ENCODE measurements around the gene CCDC149. TPM values are rescaled to one million over a fixed set of nuclear protein-coding genes. Genes with fewer than 3 reads are reported as not detected.

The CCDC149 gene
- total RNA-seq, 1 experiment from 2014 or later = 3.6 TPM

DNA sequence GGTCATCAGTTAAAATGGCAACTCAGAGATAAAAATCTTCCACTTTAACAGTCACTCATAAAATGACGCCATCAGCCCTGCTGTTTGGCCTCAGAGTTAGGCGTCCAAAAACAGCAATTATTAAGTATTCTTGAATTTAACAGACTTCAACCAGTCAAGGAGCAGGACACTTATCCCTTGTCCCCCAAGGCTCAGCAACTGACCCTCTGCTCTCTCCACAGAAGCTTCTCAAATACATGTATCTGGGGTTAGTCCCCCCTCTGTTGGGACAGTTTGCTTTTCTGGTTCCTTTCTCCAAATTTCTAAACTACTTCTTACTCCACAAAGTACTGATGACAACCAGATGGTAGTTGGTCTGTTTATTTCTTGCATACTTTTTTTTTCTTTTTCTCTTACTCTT lies 63.1 kb downstream of the CCDC149 start:
- H3K27ac ChIP-seq (ENCODE audit: low read length) = no peak overlapping the region
- intact Hi-C loops (cut with micrococcal nuclease; ENCODE audit: unreplicated experiment) (no loop called here), in situ Hi-C loops (cut with HindIII; ENCODE audit: low pct_unique_long_range_greater_than_20kb, low sequenced_read_pairs) (no loop called here)
- H3K9me3 ChIP-seq (ENCODE audit: control insufficient read depth, insufficient read depth, low read depth, low read length) = no peaks in the 10 kb centered on the region
- H3K4me3 ChIP-seq (ENCODE audit: low read depth in 2 of 2, low read length in 2 of 2) = no peak overlapping the region
- ChIA-PET CTCF (no interaction called here), POLR2A (no interaction called here)
- ATAC-seq (no peak), DNase-seq (ENCODE audit: low read depth, low spot score) (no peak)
- H3K36me3 ChIP-seq (ENCODE audit: control insufficient read depth, insufficient read depth, low read length) = no peaks in the 10 kb centered on the region
- no peaks in the 10 kb centered on the region for H3K27me3 ChIP-seq (ENCODE audit: control insufficient read depth, insufficient read depth, low read length)
- no peak for TF ChIP-seq TCF7L2 (IDR thresholded peaks at IDR 0.05; ENCODE audit: low read depth, low read length)
- no peak for TF ChIP-seq REST (IDR thresholded peaks at IDR 0.05; ENCODE audit: insufficient read depth in 1 of 2, low read depth in 2 of 2, low read length in 1 of 2)
- no peak for TF ChIP-seq POLR2AphosphoS5 (IDR thresholded peaks at IDR 0.05; ENCODE audit: low read depth, low read length)
- H3K4me1 ChIP-seq (ENCODE audit: control insufficient read depth, insufficient read depth, low read length) = no peaks in the 10 kb centered on the region
- BruUV-seq (replicated peaks) = no TSS peak

DNA sequence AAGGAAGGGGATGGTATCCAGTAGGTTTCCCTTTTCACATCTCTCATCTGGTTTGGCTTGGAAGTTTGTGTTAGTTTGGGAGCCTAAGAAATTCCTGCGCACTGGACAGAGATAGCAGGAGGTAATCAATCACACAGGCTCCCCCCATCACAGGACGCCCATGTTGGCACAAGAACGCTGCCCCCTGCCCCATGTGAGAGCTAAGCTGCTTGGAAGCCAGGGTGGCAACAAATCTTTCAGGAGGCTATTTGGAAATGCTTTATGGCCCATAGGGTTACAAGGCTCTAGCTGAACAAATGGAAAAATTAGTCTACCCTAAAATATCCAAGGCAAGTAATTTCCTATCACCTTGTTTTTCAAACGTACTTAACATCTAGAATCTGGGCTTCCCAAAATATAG lies 63.5 kb downstream of the CCDC149 start:
- H3K36me3 ChIP-seq (ENCODE audit: control insufficient read depth, insufficient read depth, low read length) = no peaks in the 10 kb centered on the region
- BruUV-seq (replicated peaks) = no TSS peak
- intact Hi-C loops (cut with micrococcal nuclease; ENCODE audit: unreplicated experiment) = no loop called here
- in situ Hi-C loops (cut with HindIII; ENCODE audit: low pct_unique_long_range_greater_than_20kb, low sequenced_read_pairs) = no loop called here
- H3K4me3 ChIP-seq (ENCODE audit: low read depth in 2 of 2, low read length in 2 of 2) = no peak overlapping the region
- H3K9me3 ChIP-seq (ENCODE audit: control insufficient read depth, insufficient read depth, low read depth, low read length) = no peaks in the 10 kb centered on the region
- H3K27me3 ChIP-seq (ENCODE audit: control insufficient read depth, insufficient read depth, low read length) = no peaks in the 10 kb centered on the region
- H3K4me1 ChIP-seq (ENCODE audit: control insufficient read depth, insufficient read depth, low read length) = no peaks in the 10 kb centered on the region
- no peak overlapping the region for H3K27ac ChIP-seq (ENCODE audit: low read length)
- TF ChIP-seq TCF7L2 (IDR thresholded peaks at IDR 0.05; ENCODE audit: low read depth, low read length) = no peak
- ATAC-seq (no peak), DNase-seq (ENCODE audit: low read depth, low spot score) (no peak)
- CTCF ChIA-PET = no interaction called here
- POLR2A ChIA-PET = no interaction called here

- ChIA-PET POLR2A (no interaction called here), CTCF (no interaction called here)
- TF ChIP-seq POLR2AphosphoS5 (IDR thresholded peaks at IDR 0.05; ENCODE audit: low read depth, low read length) (no peak), SIN3A (IDR thresholded peaks at IDR 0.05; ENCODE audit: borderline replicate concordance, insufficient read depth, low read depth, low read length) (no peak), REST (IDR thresholded peaks at IDR 0.05; ENCODE audit: insufficient read depth in 1 of 2, low read depth in 2 of 2, low read length in 1 of 2) (no peak), TCF7L2 (IDR thresholded peaks at IDR 0.05; ENCODE audit: low read depth, low read length) (no peak)
- TF ChIP-seq, protein P1, sequence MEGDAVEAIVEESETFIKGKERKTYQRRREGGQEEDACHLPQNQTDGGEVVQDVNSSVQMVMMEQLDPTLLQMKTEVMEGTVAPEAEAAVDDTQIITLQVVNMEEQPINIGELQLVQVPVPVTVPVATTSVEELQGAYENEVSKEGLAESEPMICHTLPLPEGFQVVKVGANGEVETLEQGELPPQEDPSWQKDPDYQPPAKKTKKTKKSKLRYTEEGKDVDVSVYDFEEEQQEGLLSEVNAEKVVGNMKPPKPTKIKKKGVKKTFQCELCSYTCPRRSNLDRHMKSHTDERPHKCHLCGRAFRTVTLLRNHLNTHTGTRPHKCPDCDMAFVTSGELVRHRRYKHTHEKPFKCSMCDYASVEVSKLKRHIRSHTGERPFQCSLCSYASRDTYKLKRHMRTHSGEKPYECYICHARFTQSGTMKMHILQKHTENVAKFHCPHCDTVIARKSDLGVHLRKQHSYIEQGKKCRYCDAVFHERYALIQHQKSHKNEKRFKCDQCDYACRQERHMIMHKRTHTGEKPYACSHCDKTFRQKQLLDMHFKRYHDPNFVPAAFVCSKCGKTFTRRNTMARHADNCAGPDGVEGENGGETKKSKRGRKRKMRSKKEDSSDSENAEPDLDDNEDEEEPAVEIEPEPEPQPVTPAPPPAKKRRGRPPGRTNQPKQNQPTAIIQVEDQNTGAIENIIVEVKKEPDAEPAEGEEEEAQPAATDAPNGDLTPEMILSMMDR (IDR thresholded peaks at IDR 0.05) = no peak
- in situ Hi-C loops (cut with HindIII; ENCODE audit: low pct_unique_long_range_greater_than_20kb, low sequenced_read_pairs) (no loop called here), intact Hi-C loops (cut with micrococcal nuclease; ENCODE audit: unreplicated experiment) (no loop called here)
- Histone ChIP-seq H3K4me1 (ENCODE audit: control insufficient read depth, insufficient read depth, low read length) (no peaks in the 10 kb centered on the region), H3K36me3 (ENCODE audit: control insufficient read depth, insufficient read depth, low read length) (no peaks in the 10 kb centered on the region), H3K4me3 (ENCODE audit: low read depth in 2 of 2, low read length in 2 of 2) (no peak overlapping the region), H3K27me3 (ENCODE audit: control insufficient read depth, insufficient read depth, low read length) (no peaks in the 10 kb centered on the region), H3K27ac (ENCODE audit: low read length) (no peak overlapping the region), H3K9me3 (ENCODE audit: control insufficient read depth, insufficient read depth, low read depth, low read length) (no peaks in the 10 kb centered on the region)
- ATAC-seq (no peak), DNase-seq (ENCODE audit: low read depth, low spot score) (no peak)
- BruUV-seq (replicated peaks) = no TSS peak
Observed at GRCh38 chr4:24846716-24847115, 66.1 kb downstream of the CCDC149 start.

All from Panc1 (cell line).